H1 (cell line): Measurements from ENCODE around the gene XAB2. TPM values are rescaled to one million over a fixed set of nuclear protein-coding genes. Genes with fewer than 3 reads are reported as not detected.

Source experiments
- EGR1 ChIP-seq: IDR thresholded peaks from 2 replicates; pipeline ENCODE4 v1.6.1; 2011; ENCODE audit warnings: low read depth, low read length, borderline replicate concordance
- RXRA ChIP-seq: IDR thresholded peaks from 2 replicates; pipeline ENCODE4 v1.6.1; 2011; ENCODE audit warnings: low read depth, mild to moderate bottlenecking, low read length, moderate library complexity; ENCODE audit not compliant: insufficient read depth
- SIN3A ChIP-seq, 2 experiments: IDR thresholded peaks in 1 of 2; conservative IDR thresholded peaks in 1 of 2; 2 replicates each; pipeline ENCODE4 v1.6.1; 2011 to 2012; ENCODE audit warnings: low read length in 2 of 2, improper control_type of control experiment in 1 of 2, low read depth in 1 of 2, mild to moderate bottlenecking in 1 of 2
- TBP ChIP-seq: IDR thresholded peaks from 2 replicates; pipeline ENCODE4 v1.6.1; 2011; ENCODE audit warnings: low read depth, low read length, improper control_type of control experiment
- TEAD4 ChIP-seq: IDR thresholded peaks from 2 replicates; pipeline ENCODE4 v1.6.1; 2012; ENCODE audit warnings: low read depth, low read length, inconsistent platforms, mixed read lengths
- polyA plus RNA-seq, 7 experiments: library from polyadenylated mRNA; depleted of rRNA in 3 of 7; stranded (reverse) in 5 of 7; unstranded in 2 of 7; fragments of >200 nt in 5 of 7; fragments of 200-250 nt in 2 of 7; gene quantifications; 1 replicate in 5 of 7; 2 replicates in 1 of 7; 4 replicates in 1 of 7; pipeline versions ENCODE4 v1.2.1 to v1.2.3, GENCODE V29; 2011 to 2013; ENCODE audit warnings: missing spikeins in 2 of 7, mixed read lengths in 2 of 7
- total RNA-seq: library from RNA; stranded (reverse); fragmentation: NEBNext Ultra II Directional; extraction: Animal tissue kit (Norgen Biotek cat#: 25700); gene quantifications from 2 replicates; pipeline ENCODE4 v1.2.1, GENCODE V29; 2021
- TF ChIP-seq, protein P1 (sequence below): fragments of 300-600 bp; sonication (generic); IDR thresholded peaks from 2 replicates; pipeline ENCODE4 v1.7.1; 2012; ENCODE audit warnings: low read length, moderate library complexity, mild to moderate bottlenecking, inconsistent platforms; ENCODE audit not compliant: insufficient replicate concordance
- TF ChIP-seq, protein P2 (sequence below): IDR thresholded peaks from 2 replicates; pipeline ENCODE4 v1.6.1; 2012; ENCODE audit warnings: low read length, inconsistent platforms
- TF ChIP-seq, protein P3 (sequence below): IDR thresholded peaks from 2 replicates; pipeline ENCODE4 v1.6.1; 2012; ENCODE audit warnings: inconsistent platforms

The XAB2 gene
- total and polyA plus RNA-seq, 2 of the 8 experiments (the other 6 are each of a cell fraction or from before 2014, with no cell fraction given) = 48.2 to 49.4 TPM

DNA sequence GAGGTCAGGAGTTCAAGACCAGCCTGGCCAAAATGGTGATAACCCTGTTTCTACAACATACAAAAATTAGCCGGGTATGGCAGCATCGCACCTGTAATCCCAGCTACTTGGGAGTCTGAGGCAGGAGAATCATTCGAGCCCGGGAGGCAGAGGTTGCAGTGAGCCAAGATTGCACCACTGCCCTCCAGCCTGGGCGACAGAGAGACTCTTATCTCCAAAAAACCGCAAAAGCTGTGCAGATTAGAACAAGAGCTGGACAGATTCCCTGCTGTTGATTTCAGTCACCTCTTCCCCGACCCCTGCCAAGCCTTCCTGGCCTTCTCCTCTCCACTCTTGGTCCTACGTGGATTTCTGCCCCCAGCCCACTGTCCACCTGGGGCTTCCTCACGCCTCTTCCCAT lies 25.4 kb downstream of the XAB2 start (continued):
- TF ChIP-seq, protein P1, sequence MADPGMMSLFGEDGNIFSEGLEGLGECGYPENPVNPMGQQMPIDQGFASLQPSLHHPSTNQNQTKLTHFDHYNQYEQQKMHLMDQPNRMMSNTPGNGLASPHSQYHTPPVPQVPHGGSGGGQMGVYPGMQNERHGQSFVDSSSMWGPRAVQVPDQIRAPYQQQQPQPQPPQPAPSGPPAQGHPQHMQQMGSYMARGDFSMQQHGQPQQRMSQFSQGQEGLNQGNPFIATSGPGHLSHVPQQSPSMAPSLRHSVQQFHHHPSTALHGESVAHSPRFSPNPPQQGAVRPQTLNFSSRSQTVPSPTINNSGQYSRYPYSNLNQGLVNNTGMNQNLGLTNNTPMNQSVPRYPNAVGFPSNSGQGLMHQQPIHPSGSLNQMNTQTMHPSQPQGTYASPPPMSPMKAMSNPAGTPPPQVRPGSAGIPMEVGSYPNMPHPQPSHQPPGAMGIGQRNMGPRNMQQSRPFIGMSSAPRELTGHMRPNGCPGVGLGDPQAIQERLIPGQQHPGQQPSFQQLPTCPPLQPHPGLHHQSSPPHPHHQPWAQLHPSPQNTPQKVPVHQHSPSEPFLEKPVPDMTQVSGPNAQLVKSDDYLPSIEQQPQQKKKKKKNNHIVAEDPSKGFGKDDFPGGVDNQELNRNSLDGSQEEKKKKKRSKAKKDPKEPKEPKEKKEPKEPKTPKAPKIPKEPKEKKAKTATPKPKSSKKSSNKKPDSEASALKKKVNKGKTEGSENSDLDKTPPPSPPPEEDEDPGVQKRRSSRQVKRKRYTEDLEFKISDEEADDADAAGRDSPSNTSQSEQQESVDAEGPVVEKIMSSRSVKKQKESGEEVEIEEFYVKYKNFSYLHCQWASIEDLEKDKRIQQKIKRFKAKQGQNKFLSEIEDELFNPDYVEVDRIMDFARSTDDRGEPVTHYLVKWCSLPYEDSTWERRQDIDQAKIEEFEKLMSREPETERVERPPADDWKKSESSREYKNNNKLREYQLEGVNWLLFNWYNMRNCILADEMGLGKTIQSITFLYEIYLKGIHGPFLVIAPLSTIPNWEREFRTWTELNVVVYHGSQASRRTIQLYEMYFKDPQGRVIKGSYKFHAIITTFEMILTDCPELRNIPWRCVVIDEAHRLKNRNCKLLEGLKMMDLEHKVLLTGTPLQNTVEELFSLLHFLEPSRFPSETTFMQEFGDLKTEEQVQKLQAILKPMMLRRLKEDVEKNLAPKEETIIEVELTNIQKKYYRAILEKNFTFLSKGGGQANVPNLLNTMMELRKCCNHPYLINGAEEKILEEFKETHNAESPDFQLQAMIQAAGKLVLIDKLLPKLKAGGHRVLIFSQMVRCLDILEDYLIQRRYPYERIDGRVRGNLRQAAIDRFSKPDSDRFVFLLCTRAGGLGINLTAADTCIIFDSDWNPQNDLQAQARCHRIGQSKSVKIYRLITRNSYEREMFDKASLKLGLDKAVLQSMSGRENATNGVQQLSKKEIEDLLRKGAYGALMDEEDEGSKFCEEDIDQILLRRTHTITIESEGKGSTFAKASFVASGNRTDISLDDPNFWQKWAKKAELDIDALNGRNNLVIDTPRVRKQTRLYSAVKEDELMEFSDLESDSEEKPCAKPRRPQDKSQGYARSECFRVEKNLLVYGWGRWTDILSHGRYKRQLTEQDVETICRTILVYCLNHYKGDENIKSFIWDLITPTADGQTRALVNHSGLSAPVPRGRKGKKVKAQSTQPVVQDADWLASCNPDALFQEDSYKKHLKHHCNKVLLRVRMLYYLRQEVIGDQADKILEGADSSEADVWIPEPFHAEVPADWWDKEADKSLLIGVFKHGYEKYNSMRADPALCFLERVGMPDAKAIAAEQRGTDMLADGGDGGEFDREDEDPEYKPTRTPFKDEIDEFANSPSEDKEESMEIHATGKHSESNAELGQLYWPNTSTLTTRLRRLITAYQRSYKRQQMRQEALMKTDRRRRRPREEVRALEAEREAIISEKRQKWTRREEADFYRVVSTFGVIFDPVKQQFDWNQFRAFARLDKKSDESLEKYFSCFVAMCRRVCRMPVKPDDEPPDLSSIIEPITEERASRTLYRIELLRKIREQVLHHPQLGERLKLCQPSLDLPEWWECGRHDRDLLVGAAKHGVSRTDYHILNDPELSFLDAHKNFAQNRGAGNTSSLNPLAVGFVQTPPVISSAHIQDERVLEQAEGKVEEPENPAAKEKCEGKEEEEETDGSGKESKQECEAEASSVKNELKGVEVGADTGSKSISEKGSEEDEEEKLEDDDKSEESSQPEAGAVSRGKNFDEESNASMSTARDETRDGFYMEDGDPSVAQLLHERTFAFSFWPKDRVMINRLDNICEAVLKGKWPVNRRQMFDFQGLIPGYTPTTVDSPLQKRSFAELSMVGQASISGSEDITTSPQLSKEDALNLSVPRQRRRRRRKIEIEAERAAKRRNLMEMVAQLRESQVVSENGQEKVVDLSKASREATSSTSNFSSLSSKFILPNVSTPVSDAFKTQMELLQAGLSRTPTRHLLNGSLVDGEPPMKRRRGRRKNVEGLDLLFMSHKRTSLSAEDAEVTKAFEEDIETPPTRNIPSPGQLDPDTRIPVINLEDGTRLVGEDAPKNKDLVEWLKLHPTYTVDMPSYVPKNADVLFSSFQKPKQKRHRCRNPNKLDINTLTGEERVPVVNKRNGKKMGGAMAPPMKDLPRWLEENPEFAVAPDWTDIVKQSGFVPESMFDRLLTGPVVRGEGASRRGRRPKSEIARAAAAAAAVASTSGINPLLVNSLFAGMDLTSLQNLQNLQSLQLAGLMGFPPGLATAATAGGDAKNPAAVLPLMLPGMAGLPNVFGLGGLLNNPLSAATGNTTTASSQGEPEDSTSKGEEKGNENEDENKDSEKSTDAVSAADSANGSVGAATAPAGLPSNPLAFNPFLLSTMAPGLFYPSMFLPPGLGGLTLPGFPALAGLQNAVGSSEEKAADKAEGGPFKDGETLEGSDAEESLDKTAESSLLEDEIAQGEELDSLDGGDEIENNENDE = no peak
- TF ChIP-seq TBP = no peak
- TF ChIP-seq, protein P2, sequence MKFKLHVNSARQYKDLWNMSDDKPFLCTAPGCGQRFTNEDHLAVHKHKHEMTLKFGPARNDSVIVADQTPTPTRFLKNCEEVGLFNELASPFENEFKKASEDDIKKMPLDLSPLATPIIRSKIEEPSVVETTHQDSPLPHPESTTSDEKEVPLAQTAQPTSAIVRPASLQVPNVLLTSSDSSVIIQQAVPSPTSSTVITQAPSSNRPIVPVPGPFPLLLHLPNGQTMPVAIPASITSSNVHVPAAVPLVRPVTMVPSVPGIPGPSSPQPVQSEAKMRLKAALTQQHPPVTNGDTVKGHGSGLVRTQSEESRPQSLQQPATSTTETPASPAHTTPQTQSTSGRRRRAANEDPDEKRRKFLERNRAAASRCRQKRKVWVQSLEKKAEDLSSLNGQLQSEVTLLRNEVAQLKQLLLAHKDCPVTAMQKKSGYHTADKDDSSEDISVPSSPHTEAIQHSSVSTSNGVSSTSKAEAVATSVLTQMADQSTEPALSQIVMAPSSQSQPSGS = no peak
- no peak for TF ChIP-seq RXRA
- no peak for TF ChIP-seq TEAD4
- TF ChIP-seq, protein P3, sequence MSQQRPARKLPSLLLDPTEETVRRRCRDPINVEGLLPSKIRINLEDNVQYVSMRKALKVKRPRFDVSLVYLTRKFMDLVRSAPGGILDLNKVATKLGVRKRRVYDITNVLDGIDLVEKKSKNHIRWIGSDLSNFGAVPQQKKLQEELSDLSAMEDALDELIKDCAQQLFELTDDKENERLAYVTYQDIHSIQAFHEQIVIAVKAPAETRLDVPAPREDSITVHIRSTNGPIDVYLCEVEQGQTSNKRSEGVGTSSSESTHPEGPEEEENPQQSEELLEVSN = no peak
- no peak for TF ChIP-seq SIN3A (conservative IDR thresholded peaks at IDR 0.05 in 1 of 2, IDR thresholded peaks at IDR 0.05 in 1 of 2; ENCODE audit: low read depth in 1 of 2, low read length in 2 of 2)
- TF ChIP-seq EGR1 = no peak
